ENCODE measurements around the gene UBE3B.

UBE3B gene

DNA sequence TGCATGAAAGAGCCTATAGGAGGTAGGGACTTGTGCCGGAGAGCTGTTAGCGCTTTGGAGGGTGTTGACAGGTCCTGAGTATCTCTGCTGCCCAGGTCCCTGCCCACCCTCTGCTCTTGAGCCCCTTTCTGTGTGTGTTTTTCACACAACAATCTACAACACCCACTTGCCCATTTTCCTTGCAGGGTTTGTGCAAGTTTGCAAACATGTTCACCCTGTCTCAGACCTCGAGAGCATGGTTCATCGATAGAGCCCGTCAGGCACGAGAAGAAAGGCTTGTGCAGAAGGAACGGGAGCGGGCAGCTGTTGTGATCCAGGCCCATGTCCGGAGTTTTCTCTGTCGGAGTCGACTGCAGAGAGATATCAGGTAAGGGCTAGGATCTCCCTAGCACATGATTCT is 5.9 kb downstream of the UBE3B start:
- no peak overlapping the region for H2AFZ ChIP-seq (ENCODE audit: low read depth, low read length)
- no peaks in the 10 kb centered on the region for H3K27me3 ChIP-seq (ENCODE audit: control insufficient read depth in 1 of 2, insufficient read depth in 1 of 2, low read length in 2 of 2)
- no peak overlapping the region for H3K23ac ChIP-seq (ENCODE audit: low read length in 2 of 2)
- H3K18ac ChIP-seq (ENCODE audit: low read depth in 1 of 2, low read length in 2 of 2) = no peak overlapping the region
- H3K4me2 ChIP-seq (ENCODE audit: low read length, poor library complexity, severe bottlenecking) = no peak overlapping the region
- DNase-seq = no peak
- H2BK120ac ChIP-seq (ENCODE audit: low read depth, low read length) = no peak overlapping the region
- no peak overlapping the region for H3K14ac ChIP-seq (ENCODE audit: low read length in 2 of 2)
- no peak overlapping the region for H2AK5ac ChIP-seq (ENCODE audit: low read length, severe bottlenecking)
- H3K4ac ChIP-seq (ENCODE audit: low read depth in 1 of 2, low read length in 2 of 2) = no peak overlapping the region
- no peak overlapping the region for H2BK5ac ChIP-seq (ENCODE audit: low read depth, low read length, poor library complexity, severe bottlenecking)
- H2BK15ac ChIP-seq (ENCODE audit: low read depth, poor library complexity, severe bottlenecking) = no peak overlapping the region
- H4K8ac ChIP-seq (ENCODE audit: low read length) = no peak overlapping the region
- H4K91ac ChIP-seq (ENCODE audit: low read length) = no peak overlapping the region
- H3K79me1 ChIP-seq (replicated peaks; ENCODE audit: low read length, poor library complexity, severe bottlenecking) = peaks cover 32% of the 10 kb centered on the region
- peaks cover 4% of the 10 kb centered on the region for H3K4me1 ChIP-seq (ENCODE audit: control insufficient read depth, insufficient read depth, low read depth, low read length)
- no peak overlapping the region for H3K27ac ChIP-seq (ENCODE audit: low read length, poor library complexity, severe bottlenecking)
- 98% methylated on average over 11 of the region's 11 CpGs for WGBS
- H3K36me3 ChIP-seq (ENCODE audit: control insufficient read depth in 1 of 2, insufficient read depth in 2 of 2, low read depth in 1 of 2, low read length in 2 of 2) = peaks cover 41 to 61% of the 10 kb centered on the region in 2 experiments
- H3K4me3 ChIP-seq (ENCODE audit: insufficient read depth in 1 of 2, low read depth in 1 of 2, low read length in 2 of 2) = no peak overlapping the region
- no peak overlapping the region for H3K9ac ChIP-seq (ENCODE audit: low read length)
- no peaks in the 10 kb centered on the region for H3K9me3 ChIP-seq (ENCODE audit: control insufficient read depth, low read length)
- H2BK12ac ChIP-seq (ENCODE audit: low read length in 2 of 2) = no peak overlapping the region

DNA sequence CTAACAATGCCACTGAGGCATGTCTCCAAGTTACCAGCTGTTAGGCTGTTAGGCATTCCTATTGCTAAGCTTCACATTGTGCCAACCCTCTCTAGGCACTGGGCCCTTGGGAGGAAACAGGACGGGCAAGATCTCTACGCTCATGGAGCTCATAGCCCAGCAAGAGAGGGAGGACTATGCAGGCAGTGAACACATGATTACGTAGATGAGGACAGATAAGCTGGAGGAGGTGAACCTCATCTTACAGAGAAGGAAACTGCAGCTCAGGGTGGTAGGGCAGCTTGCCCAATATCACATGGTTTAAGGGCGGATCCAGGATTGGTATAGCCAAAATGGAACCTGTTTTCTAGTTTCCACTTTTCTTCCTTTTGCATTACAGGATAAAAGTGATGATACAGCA is 7.8 kb downstream of the UBE3B start:
- H2BK12ac ChIP-seq (ENCODE audit: low read length in 2 of 2) = no peak overlapping the region
- peaks cover 56 to 79% of the 10 kb centered on the region in 2 experiments for H3K36me3 ChIP-seq (ENCODE audit: control insufficient read depth in 1 of 2, insufficient read depth in 2 of 2, low read depth in 1 of 2, low read length in 2 of 2)
- no peak overlapping the region for H2BK15ac ChIP-seq (ENCODE audit: low read depth, poor library complexity, severe bottlenecking)
- H2BK5ac ChIP-seq (ENCODE audit: low read depth, low read length, poor library complexity, severe bottlenecking) = no peak overlapping the region
- no peaks in the 10 kb centered on the region for H3K9me3 ChIP-seq (ENCODE audit: control insufficient read depth, low read length)
- DNase-seq = no peak
- H3K9ac ChIP-seq (ENCODE audit: low read length) = no peak overlapping the region
- 95% methylated on average over 4 of the region's 4 CpGs for whole genome bisulfite sequencing
- H3K4me1 ChIP-seq (ENCODE audit: control insufficient read depth, insufficient read depth, low read depth, low read length) = no peaks in the 10 kb centered on the region
- no peak overlapping the region for H2AFZ ChIP-seq (ENCODE audit: low read depth, low read length)
- no peak overlapping the region for H4K8ac ChIP-seq (ENCODE audit: low read length)
- H2BK120ac ChIP-seq (ENCODE audit: low read depth, low read length) = no peak overlapping the region
- no peak overlapping the region for H3K4me2 ChIP-seq (ENCODE audit: low read length, poor library complexity, severe bottlenecking)
- no peak overlapping the region for H3K27ac ChIP-seq (ENCODE audit: low read length, poor library complexity, severe bottlenecking)
- H3K4me3 ChIP-seq (ENCODE audit: insufficient read depth in 1 of 2, low read depth in 1 of 2, low read length in 2 of 2) = no peak overlapping the region
- no peak overlapping the region for H3K4ac ChIP-seq (ENCODE audit: low read depth in 1 of 2, low read length in 2 of 2)
- peaks cover 28% of the 10 kb centered on the region for H3K79me1 ChIP-seq (replicated peaks; ENCODE audit: low read length, poor library complexity, severe bottlenecking)
- H3K14ac ChIP-seq (ENCODE audit: low read length in 2 of 2) = no peak overlapping the region
- no peak overlapping the region for H2AK5ac ChIP-seq (ENCODE audit: low read length, severe bottlenecking)
- H3K23ac ChIP-seq (ENCODE audit: low read length in 2 of 2) = no peak overlapping the region
- no peak overlapping the region for H3K18ac ChIP-seq (ENCODE audit: low read depth in 1 of 2, low read length in 2 of 2)
- H4K91ac ChIP-seq (ENCODE audit: low read length) = no peak overlapping the region
- H3K27me3 ChIP-seq (ENCODE audit: control insufficient read depth in 1 of 2, insufficient read depth in 1 of 2, low read length in 2 of 2) = no peaks in the 10 kb centered on the region

GRCh38 chr12:109487181-109488050 is 10.0 kb downstream of the UBE3B start:
- no peak overlapping the region for H2BK15ac ChIP-seq (ENCODE audit: low read depth, poor library complexity, severe bottlenecking)
- no peak overlapping the region for H2AFZ ChIP-seq (ENCODE audit: low read depth, low read length)
- no peak overlapping the region for H3K14ac ChIP-seq (ENCODE audit: low read length in 2 of 2)
- H3K36me3 ChIP-seq (ENCODE audit: control insufficient read depth in 1 of 2, insufficient read depth in 2 of 2, low read depth in 1 of 2, low read length in 2 of 2) = peaks cover 61 to 98% of the 10 kb centered on the region in 2 experiments
- no peak overlapping the region for H3K4me2 ChIP-seq (ENCODE audit: low read length, poor library complexity, severe bottlenecking)
- no peak overlapping the region for H2BK120ac ChIP-seq (ENCODE audit: low read depth, low read length)
- H3K4me3 ChIP-seq (ENCODE audit: insufficient read depth in 1 of 2, low read depth in 1 of 2, low read length in 2 of 2) = no peak overlapping the region
- 97% methylated on average over 9 of the region's 9 CpGs for WGBS
- no peaks in the 10 kb centered on the region for H3K4me1 ChIP-seq (ENCODE audit: control insufficient read depth, insufficient read depth, low read depth, low read length)
- no peak overlapping the region for H4K91ac ChIP-seq (ENCODE audit: low read length)
- DNase-seq = no peak
- H3K27ac ChIP-seq (ENCODE audit: low read length, poor library complexity, severe bottlenecking) = no peak overlapping the region
- no peak overlapping the region for H2BK12ac ChIP-seq (ENCODE audit: low read length in 2 of 2)
- no peak overlapping the region for H3K4ac ChIP-seq (ENCODE audit: low read depth in 1 of 2, low read length in 2 of 2)
- peak overlapping the region; percentile 13 for H3K9ac ChIP-seq (ENCODE audit: low read length)
- no peak overlapping the region for H3K23ac ChIP-seq (ENCODE audit: low read length in 2 of 2)
- no peak overlapping the region for H2BK5ac ChIP-seq (ENCODE audit: low read depth, low read length, poor library complexity, severe bottlenecking)
- H2AK5ac ChIP-seq (ENCODE audit: low read length, severe bottlenecking) = no peak overlapping the region
- peaks cover 15% of the 10 kb centered on the region for H3K79me1 ChIP-seq (replicated peaks; ENCODE audit: low read length, poor library complexity, severe bottlenecking)
- H3K18ac ChIP-seq (ENCODE audit: low read depth in 1 of 2, low read length in 2 of 2) = no peak overlapping the region
- no peaks in the 10 kb centered on the region for H3K9me3 ChIP-seq (ENCODE audit: control insufficient read depth, low read length)
- no peak overlapping the region for H4K8ac ChIP-seq (ENCODE audit: low read length)
- no peaks in the 10 kb centered on the region for H3K27me3 ChIP-seq (ENCODE audit: control insufficient read depth in 1 of 2, insufficient read depth in 1 of 2, low read length in 2 of 2)

DNA sequence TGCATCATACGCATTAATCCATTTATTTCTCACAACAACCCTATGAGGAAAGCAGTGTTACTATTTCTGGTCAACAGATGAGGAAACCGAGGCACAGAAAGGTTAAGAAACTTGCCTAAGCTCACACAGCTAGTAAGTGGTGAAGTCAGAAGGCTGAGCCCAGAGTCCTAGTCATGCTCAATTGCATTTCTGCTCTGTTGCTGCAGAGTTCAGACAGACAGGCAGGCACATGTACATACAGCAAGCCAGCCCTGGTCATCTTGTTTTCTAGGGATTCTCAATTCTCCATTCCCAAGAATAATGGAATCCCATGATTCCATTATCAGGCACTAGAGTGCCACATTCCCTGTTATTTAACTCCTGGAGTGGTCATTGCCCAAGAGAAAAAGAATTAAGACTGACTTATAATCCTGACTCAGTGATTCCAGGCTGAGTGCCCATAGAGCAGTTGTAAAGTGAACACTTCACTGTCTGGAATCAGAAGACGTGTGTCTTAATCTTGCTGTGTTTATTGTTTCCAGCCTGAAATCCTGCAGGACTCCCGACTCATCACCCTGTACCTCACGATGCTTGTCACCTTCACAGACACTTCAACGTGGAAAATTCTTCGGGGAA is 10.7 kb downstream of the UBE3B start:
- no peak overlapping the region for H3K4me3 ChIP-seq (ENCODE audit: insufficient read depth in 1 of 2, low read depth in 1 of 2, low read length in 2 of 2)
- no peak overlapping the region for H4K8ac ChIP-seq (ENCODE audit: low read length)
- no peak overlapping the region for H2AK5ac ChIP-seq (ENCODE audit: low read length, severe bottlenecking)
- H3K18ac ChIP-seq (ENCODE audit: low read depth in 1 of 2, low read length in 2 of 2) = no peak overlapping the region
- peak overlapping the region; percentile 49 for H3K9ac ChIP-seq (ENCODE audit: low read length)
- H2BK5ac ChIP-seq (ENCODE audit: low read depth, low read length, poor library complexity, severe bottlenecking) = no peak overlapping the region
- no peak for DNase-seq
- H3K79me1 ChIP-seq (replicated peaks; ENCODE audit: low read length, poor library complexity, severe bottlenecking) = peaks cover 9% of the 10 kb centered on the region
- no peak overlapping the region for H3K14ac ChIP-seq (ENCODE audit: low read length in 2 of 2)
- no peak overlapping the region for H2AFZ ChIP-seq (ENCODE audit: low read depth, low read length)
- 93% methylated on average over 7 of the region's 7 CpGs for WGBS
- H3K4me1 ChIP-seq (ENCODE audit: control insufficient read depth, insufficient read depth, low read depth, low read length) = no peaks in the 10 kb centered on the region
- no peak overlapping the region for H3K4me2 ChIP-seq (ENCODE audit: low read length, poor library complexity, severe bottlenecking)
- no peaks in the 10 kb centered on the region for H3K9me3 ChIP-seq (ENCODE audit: control insufficient read depth, low read length)
- no peak overlapping the region for H3K4ac ChIP-seq (ENCODE audit: low read depth in 1 of 2, low read length in 2 of 2)
- H4K91ac ChIP-seq (ENCODE audit: low read length) = no peak overlapping the region
- no peak overlapping the region for H2BK15ac ChIP-seq (ENCODE audit: low read depth, poor library complexity, severe bottlenecking)
- H3K27me3 ChIP-seq (ENCODE audit: control insufficient read depth in 1 of 2, insufficient read depth in 1 of 2, low read length in 2 of 2) = no peaks in the 10 kb centered on the region
- H3K23ac ChIP-seq (ENCODE audit: low read length in 2 of 2) = no peak overlapping the region
- H3K27ac ChIP-seq (ENCODE audit: low read length, poor library complexity, severe bottlenecking) = no peak overlapping the region
- H3K36me3 ChIP-seq (ENCODE audit: control insufficient read depth in 1 of 2, insufficient read depth in 2 of 2, low read depth in 1 of 2, low read length in 2 of 2) = peaks cover 64 to 98% of the 10 kb centered on the region in 2 experiments
- no peak overlapping the region for H2BK12ac ChIP-seq (ENCODE audit: low read length in 2 of 2)
- no peak overlapping the region for H2BK120ac ChIP-seq (ENCODE audit: low read depth, low read length)

Measured in mesenchymal stem cell (in vitro differentiated cells and primary cell).